Measurements from ENCODE around the gene MARK1.

MARK1 gene

GRCh38 chr1:220700556-220701179 is 172.7 kb downstream of the MARK1 start:
- Histone ChIP-seq H2AK5ac (ENCODE audit: low read depth, low read length) (no peak overlapping the region), H2BK120ac (ENCODE audit: low read depth, low read length) (no peak overlapping the region), H4K91ac (ENCODE audit: low read depth, low read length, poor library complexity) (no peak overlapping the region), H3K4me1 (ENCODE audit: control insufficient read depth in 2 of 2, insufficient read depth in 1 of 2, low read depth in 1 of 2, low read length in 2 of 2) (peaks cover 0 to 2% of the 10 kb centered on the region in 2 donors), H3K9ac (ENCODE audit: low read depth, low read length, poor library complexity) (no peak overlapping the region), H3K18ac (ENCODE audit: low read length) (no peak overlapping the region), H3K79me1 (ENCODE audit: low read depth, low read length) (no peaks in the 10 kb centered on the region), H3K4me3 (ENCODE audit: low read length in 2 of 2) (no peak overlapping the region), H3K14ac (ENCODE audit: low read length) (no peak overlapping the region), H3K4ac (ENCODE audit: low read length) (no peak overlapping the region), H3K23ac (ENCODE audit: low read depth, low read length, poor library complexity) (no peak overlapping the region), H3K4me2 (ENCODE audit: insufficient read depth, low read length, poor library complexity, severe bottlenecking) (no peak overlapping the region), H2BK5ac (ENCODE audit: low read length) (no peak overlapping the region), H2BK15ac (ENCODE audit: low read length) (no peak overlapping the region), H3K27me3 (ENCODE audit: control insufficient read depth in 3 of 3, insufficient read depth in 3 of 3, low read depth in 1 of 3, low read length in 3 of 3) (peaks cover 0 to 20% (median 0%) of the 10 kb centered on the region in 3 experiments), H3K9me3 (replicated peaks in 1 of 2; ENCODE audit: control insufficient read depth in 2 of 2, insufficient read depth in 1 of 2, low read depth in 1 of 2, low read length in 2 of 2) (no peaks in the 10 kb centered on the region), H3K27ac (replicated peaks; ENCODE audit: low read length) (no peak overlapping the region), H2AFZ (ENCODE audit: low read length) (peak overlapping the region; percentile 70), H2BK12ac (ENCODE audit: low read length) (no peak overlapping the region), H3K36me3 (replicated peaks in 1 of 2; ENCODE audit: control insufficient read depth in 2 of 2, insufficient read depth in 2 of 2, low read length in 2 of 2) (no peaks in the 10 kb centered on the region), H4K8ac (ENCODE audit: low read depth, low read length) (no peak overlapping the region)
- no peak for DNase-seq (ENCODE audit: low spot score)
- WGBS, 2 donors (ENCODE audit: extremely low coverage in 2 of 2, insufficient read length in 2 of 2, insufficient replicate concordance in 1 of 2) = no CpG with 5 or more reads among the region's 2 CpGs

DNA sequence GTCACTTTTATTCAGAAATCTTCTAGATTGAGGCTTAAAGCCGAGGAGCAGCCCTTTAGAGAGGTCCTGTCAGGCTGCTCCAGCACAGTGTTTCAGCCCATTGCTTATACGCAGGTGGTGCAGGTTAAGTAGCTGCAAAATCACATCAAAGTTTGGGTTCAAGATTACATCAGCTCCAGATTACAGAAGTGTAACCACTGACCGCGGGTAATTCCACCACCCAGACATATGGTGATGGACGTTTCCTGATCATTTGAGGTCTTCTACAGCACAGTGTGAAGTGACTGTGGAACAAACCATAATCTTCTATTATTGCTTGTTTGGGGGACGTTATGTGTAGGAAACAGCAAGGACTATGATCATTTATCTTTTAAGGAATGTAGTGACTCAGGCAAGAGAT is 174.0 kb downstream of the MARK1 start:
- H2BK15ac ChIP-seq (ENCODE audit: low read length) = no peak overlapping the region
- no peak overlapping the region for H3K14ac ChIP-seq (ENCODE audit: low read length)
- no peak overlapping the region for H3K27ac ChIP-seq (replicated peaks; ENCODE audit: low read length)
- H4K8ac ChIP-seq (ENCODE audit: low read depth, low read length) = no peak overlapping the region
- no peak overlapping the region for H4K91ac ChIP-seq (ENCODE audit: low read depth, low read length, poor library complexity)
- no peak overlapping the region for H3K4ac ChIP-seq (ENCODE audit: low read length)
- no peak for DNase-seq (ENCODE audit: low spot score)
- H2AK5ac ChIP-seq (ENCODE audit: low read depth, low read length) = no peak overlapping the region
- H3K27me3 ChIP-seq (ENCODE audit: control insufficient read depth in 3 of 3, insufficient read depth in 3 of 3, low read depth in 1 of 3, low read length in 3 of 3) = peaks cover 0 to 20% (median 0%) of the 10 kb centered on the region in 3 experiments
- H3K18ac ChIP-seq (ENCODE audit: low read length) = no peak overlapping the region
- H3K4me3 ChIP-seq (ENCODE audit: low read length in 2 of 2) = no peak overlapping the region
- H3K9me3 ChIP-seq (replicated peaks in 1 of 2; ENCODE audit: control insufficient read depth in 2 of 2, insufficient read depth in 1 of 2, low read depth in 1 of 2, low read length in 2 of 2) = no peaks in the 10 kb centered on the region
- H3K9ac ChIP-seq (ENCODE audit: low read depth, low read length, poor library complexity) = no peak overlapping the region
- H3K4me1 ChIP-seq (ENCODE audit: control insufficient read depth in 2 of 2, insufficient read depth in 1 of 2, low read depth in 1 of 2, low read length in 2 of 2) = peaks cover 0 to 3% of the 10 kb centered on the region in 2 donors
- H3K23ac ChIP-seq (ENCODE audit: low read depth, low read length, poor library complexity) = no peak overlapping the region
- H2BK5ac ChIP-seq (ENCODE audit: low read length) = no peak overlapping the region
- no CpG with 5 or more reads among the region's 6 CpGs for WGBS, 2 donors (ENCODE audit: extremely low coverage in 2 of 2, insufficient read length in 2 of 2, insufficient replicate concordance in 1 of 2)
- H2AFZ ChIP-seq (ENCODE audit: low read length) = no peak overlapping the region
- no peak overlapping the region for H3K4me2 ChIP-seq (ENCODE audit: insufficient read depth, low read length, poor library complexity, severe bottlenecking)
- no peaks in the 10 kb centered on the region for H3K79me1 ChIP-seq (ENCODE audit: low read depth, low read length)
- H2BK12ac ChIP-seq (ENCODE audit: low read length) = no peak overlapping the region
- H2BK120ac ChIP-seq (ENCODE audit: low read depth, low read length) = no peak overlapping the region
- H3K36me3 ChIP-seq (replicated peaks in 1 of 2; ENCODE audit: control insufficient read depth in 2 of 2, insufficient read depth in 2 of 2, low read length in 2 of 2) = no peaks in the 10 kb centered on the region

- no CpG with 5 or more reads among the region's 5 CpGs for WGBS, 2 donors (ENCODE audit: extremely low coverage in 2 of 2, insufficient read length in 2 of 2, insufficient replicate concordance in 1 of 2)
Observed at GRCh38 chr1:220702733-220703270, 174.9 kb downstream of the MARK1 start.

GRCh38 chr1:220703305-220703704 is 175.4 kb downstream of the MARK1 start:
- Histone ChIP-seq H3K14ac (ENCODE audit: low read length) (no peak overlapping the region), H2AK5ac (ENCODE audit: low read depth, low read length) (no peak overlapping the region), H3K79me1 (ENCODE audit: low read depth, low read length) (no peaks in the 10 kb centered on the region), H2BK5ac (ENCODE audit: low read length) (no peak overlapping the region), H4K91ac (ENCODE audit: low read depth, low read length, poor library complexity) (no peak overlapping the region), H2AFZ (ENCODE audit: low read length) (no peak overlapping the region), H4K8ac (ENCODE audit: low read depth, low read length) (no peak overlapping the region), H3K23ac (ENCODE audit: low read depth, low read length, poor library complexity) (no peak overlapping the region), H3K18ac (ENCODE audit: low read length) (no peak overlapping the region), H3K27ac (replicated peaks; ENCODE audit: low read length) (no peak overlapping the region), H2BK15ac (ENCODE audit: low read length) (no peak overlapping the region), H3K4me1 (ENCODE audit: control insufficient read depth in 2 of 2, insufficient read depth in 1 of 2, low read depth in 1 of 2, low read length in 2 of 2) (peaks cover 0 to 3% of the 10 kb centered on the region in 2 donors), H3K36me3 (replicated peaks in 1 of 2; ENCODE audit: control insufficient read depth in 2 of 2, insufficient read depth in 2 of 2, low read length in 2 of 2) (no peaks in the 10 kb centered on the region), H3K4me2 (ENCODE audit: insufficient read depth, low read length, poor library complexity, severe bottlenecking) (no peak overlapping the region), H3K9ac (ENCODE audit: low read depth, low read length, poor library complexity) (no peak overlapping the region), H3K4ac (ENCODE audit: low read length) (no peak overlapping the region), H3K27me3 (ENCODE audit: control insufficient read depth in 3 of 3, insufficient read depth in 3 of 3, low read depth in 1 of 3, low read length in 3 of 3) (peaks cover 0 to 19% (median 0%) of the 10 kb centered on the region in 3 experiments), H2BK12ac (ENCODE audit: low read length) (no peak overlapping the region), H2BK120ac (ENCODE audit: low read depth, low read length) (no peak overlapping the region), H3K4me3 (ENCODE audit: low read length in 2 of 2) (no peak overlapping the region), H3K9me3 (replicated peaks in 1 of 2; ENCODE audit: control insufficient read depth in 2 of 2, insufficient read depth in 1 of 2, low read depth in 1 of 2, low read length in 2 of 2) (no peaks in the 10 kb centered on the region)
- no CpG with 5 or more reads among the region's 4 CpGs for WGBS, 2 donors (ENCODE audit: extremely low coverage in 2 of 2, insufficient read length in 2 of 2, insufficient replicate concordance in 1 of 2)
- no peak for DNase-seq (ENCODE audit: low spot score)

More at GRCh38 chr1:220702733-220703270, 174.9 kb downstream of the MARK1 start:
- H2BK12ac ChIP-seq (ENCODE audit: low read length) = no peak overlapping the region
- no peak for DNase-seq (ENCODE audit: low spot score)
- H2BK120ac ChIP-seq (ENCODE audit: low read depth, low read length) = no peak overlapping the region
- no peak overlapping the region for H3K14ac ChIP-seq (ENCODE audit: low read length)
- H3K9ac ChIP-seq (ENCODE audit: low read depth, low read length, poor library complexity) = no peak overlapping the region
- H3K79me1 ChIP-seq (ENCODE audit: low read depth, low read length) = no peaks in the 10 kb centered on the region
- H3K4me1 ChIP-seq (ENCODE audit: control insufficient read depth in 2 of 2, insufficient read depth in 1 of 2, low read depth in 1 of 2, low read length in 2 of 2) = peaks cover 0 to 3% of the 10 kb centered on the region in 2 donors
- no peak overlapping the region for H3K4ac ChIP-seq (ENCODE audit: low read length)
- H2AFZ ChIP-seq (ENCODE audit: low read length) = no peak overlapping the region
- no peak overlapping the region for H3K4me2 ChIP-seq (ENCODE audit: insufficient read depth, low read length, poor library complexity, severe bottlenecking)
- H2BK5ac ChIP-seq (ENCODE audit: low read length) = no peak overlapping the region
- H3K27me3 ChIP-seq (ENCODE audit: control insufficient read depth in 3 of 3, insufficient read depth in 3 of 3, low read depth in 1 of 3, low read length in 3 of 3) = peaks cover 0 to 20% (median 0%) of the 10 kb centered on the region in 3 experiments
- H3K4me3 ChIP-seq (ENCODE audit: low read length in 2 of 2) = no peak overlapping the region
- H3K36me3 ChIP-seq (replicated peaks in 1 of 2; ENCODE audit: control insufficient read depth in 2 of 2, insufficient read depth in 2 of 2, low read length in 2 of 2) = no peaks in the 10 kb centered on the region
- no peak overlapping the region for H2BK15ac ChIP-seq (ENCODE audit: low read length)
- no peak overlapping the region for H3K27ac ChIP-seq (replicated peaks; ENCODE audit: low read length)
- no peak overlapping the region for H3K23ac ChIP-seq (ENCODE audit: low read depth, low read length, poor library complexity)
- H4K91ac ChIP-seq (ENCODE audit: low read depth, low read length, poor library complexity) = no peak overlapping the region
- no peak overlapping the region for H4K8ac ChIP-seq (ENCODE audit: low read depth, low read length)
- no peaks in the 10 kb centered on the region for H3K9me3 ChIP-seq (replicated peaks in 1 of 2; ENCODE audit: control insufficient read depth in 2 of 2, insufficient read depth in 1 of 2, low read depth in 1 of 2, low read length in 2 of 2)
- no peak overlapping the region for H2AK5ac ChIP-seq (ENCODE audit: low read depth, low read length)
- no peak overlapping the region for H3K18ac ChIP-seq (ENCODE audit: low read length)

Measured in neuronal stem cell (in vitro differentiated cells).